Brain microvascular endothelial cell (primary cell): Measurements from ENCODE around the gene CORO7.

Experiments used
- DNase-seq: peaks from one replicate; pipeline ENCODE4 v3.0.0-alpha.2; 2020
- H3K27ac ChIP-seq: fragments of 250-450 bp; sonication (Bioruptor Pico); 2 replicates; pipeline ENCODE4 v1.5.1; 2020; ENCODE audit warnings: mild to moderate bottlenecking, moderate library complexity
- H3K27me3 ChIP-seq: fragments of 250-450 bp; sonication (Bioruptor Pico); replicated peaks from 2 replicates; pipeline ENCODE4 v1.5.1; 2020; ENCODE audit warnings: mild to moderate bottlenecking
- H3K36me3 ChIP-seq: fragments of 250-450 bp; sonication (Bioruptor Pico); replicated peaks from 2 replicates; pipeline ENCODE4 v1.5.1; 2020; ENCODE audit warnings: mild to moderate bottlenecking
- H3K4me3 ChIP-seq: 2 replicates; pipeline ENCODE4 v1.5.1; 2011; ENCODE audit warnings: low read depth, mild to moderate bottlenecking, control low read depth, low read length, moderate library complexity
- CTCF ChIP-seq: IDR thresholded peaks from 2 replicates; pipeline ENCODE4 v1.5.1; 2011; ENCODE audit warnings: low read depth, mild to moderate bottlenecking, moderate library complexity, low read length, control low read depth, inconsistent platforms; ENCODE audit errors: missing control alignments
- in situ Hi-C: cut with HindIII; loops from 2 replicates; pipeline ENCODE4 v1.10.0; 2017; ENCODE audit warnings: low sequenced_read_pairs, low pct_ligation_motif_present

Gene CORO7

GRCh38 chr16:4327386-4328045, 88.9 kb downstream of the CORO7 start:
- TF ChIP-seq CTCF, result no peak
- H3K27ac ChIP-seq, result no peak overlapping the region
- no peaks in the 10 kb centered on the region for H3K27me3 ChIP-seq
- H3K4me3 ChIP-seq, result peak overlapping the region; percentile 56
- in situ Hi-C loops, result no loop called here
- no peaks in the 10 kb centered on the region for H3K36me3 ChIP-seq
- no peak for DNase-seq

GRCh38 chr16:4325253-4325758, 91.1 kb downstream of the CORO7 start:
- Histone ChIP-seq H3K27ac (no peak overlapping the region), H3K27me3 (no peaks in the 10 kb centered on the region), H3K4me3 (no peak overlapping the region), H3K36me3 (no peaks in the 10 kb centered on the region)
- in situ Hi-C loops, result no loop called here
- TF ChIP-seq CTCF, result no peak
- DNase-seq, result no peak

GRCh38 chr16:4324492-4325252, 91.7 kb downstream of the CORO7 start:
- H3K27me3 ChIP-seq, result no peaks in the 10 kb centered on the region
- no peaks in the 10 kb centered on the region for H3K36me3 ChIP-seq
- H3K4me3 ChIP-seq, result no peak overlapping the region
- TF ChIP-seq CTCF, result no peak
- H3K27ac ChIP-seq, result no peak overlapping the region
- no peak for DNase-seq
- in situ Hi-C loops, result no loop called here

- Histone ChIP-seq H3K4me3 (no peak overlapping the region), H3K27ac (no peak overlapping the region), H3K27me3 (no peaks in the 10 kb centered on the region), H3K36me3 (no peaks in the 10 kb centered on the region)
- DNase-seq, result no peak
- in situ Hi-C loops, result no loop called here
- TF ChIP-seq CTCF, result no peak
These were observed 92.4 kb downstream of the CORO7 start for GRCh38 chr16:4323845-4324488.

- H3K27me3 ChIP-seq, result no peaks in the 10 kb centered on the region
- TF ChIP-seq CTCF, result no peak
These were observed 93.1 kb downstream of the CORO7 start for GRCh38 chr16:4323071-4323844.

More at GRCh38 chr16:4323071-4323844, 93.1 kb downstream of the CORO7 start:
- no peak for DNase-seq
- in situ Hi-C loops, result no loop called here
- Histone ChIP-seq H3K4me3 (no peak overlapping the region), H3K27ac (no peak overlapping the region), H3K36me3 (no peaks in the 10 kb centered on the region)
